Gastrocnemius medialis (tissue), 4 donors: Measurements from ENCODE around the gene RSAD2.

Experiments used
- CTCF ChIP-seq, 5 experiments: fragments of 450-650 bp in 3 of 5; fragments of 200-600 bp in 2 of 5; sonication (generic) in 2 of 5; IDR thresholded peaks in 4 of 5; conservative IDR thresholded peaks in 1 of 5; 1 replicate in 4 of 5; 2 replicates in 1 of 5; pipeline ENCODE4 v1.5.1; 2016 to 2019; ENCODE audit warnings: antibody characterized with exemption in 5 of 5, mild to moderate bottlenecking in 3 of 5, moderate library complexity in 3 of 5
- POLR2A ChIP-seq, 2 donors: fragments of 450-650 bp; IDR thresholded peaks; one replicate each; pipeline ENCODE4 v1.6.1; 2017; ENCODE audit warnings: antibody characterized with exemption in 2 of 2, mild to moderate bottlenecking in 2 of 2, moderate library complexity in 2 of 2

GRCh38 chr2:6906165-6906741 lies 28.7 kb downstream of the RSAD2 start:
- TF ChIP-seq CTCF (IDR thresholded peaks at IDR 0.05 in 4 of 5, conservative IDR thresholded peaks at IDR 0.05 in 1 of 5) (no peak), POLR2A (IDR thresholded peaks at IDR 0.05) (no peak)
